HEK293T (cell line): ENCODE results near the gene CSTF3.

ENCODE experiments used
- CTCF ChIA-PET: fragments of 350-600 bp; formaldehyde crosslinking; extraction: SDS; loops from one replicate; lab custom pipeline; 2021; ENCODE audit warnings: antibody characterized with exemption, inconsistent platforms; lab: Yijun Ruan, JAX
- POLR2A ChIA-PET: fragments of 350-600 bp; formaldehyde crosslinking; extraction: SDS; loops from one replicate; lab custom pipeline; 2020; ENCODE audit warnings: antibody characterized with exemption, inconsistent platforms; lab: Yijun Ruan, JAX
- DNase-seq: peaks from one replicate; pipeline ENCODE4 v3.0.0; 2012; ENCODE audit warnings: mixed read lengths; ENCODE audit errors: extremely low spot score
- ARNT ChIP-seq: fragments of 450-650 bp; IDR thresholded peaks from 2 replicates; pipeline ENCODE4 v1.6.1; 2017; ENCODE audit warnings: mild to moderate bottlenecking
- BHLHE40 ChIP-seq: fragments of 450-650 bp; IDR thresholded peaks from 2 replicates; pipeline ENCODE4 v1.6.1; 2016; ENCODE audit warnings: mild to moderate bottlenecking, moderate library complexity, borderline replicate concordance
- CTBP1 ChIP-seq: fragments of 450-650 bp; IDR thresholded peaks from 2 replicates; pipeline ENCODE4 v1.6.1; 2016; ENCODE audit warnings: borderline replicate concordance
- ELF4 ChIP-seq: fragments of 450-650 bp; IDR thresholded peaks from 2 replicates; pipeline ENCODE4 v1.6.1; 2017; ENCODE audit warnings: antibody characterized with exemption
- FOXA1 ChIP-seq: fragments of 450-650 bp; IDR thresholded peaks from 2 replicates; pipeline ENCODE4 v1.6.1; 2016; ENCODE audit warnings: mild to moderate bottlenecking
- FOXK2 ChIP-seq: fragments of 450-650 bp; IDR thresholded peaks from 2 replicates; pipeline ENCODE4 v1.6.1; 2016; ENCODE audit warnings: mild to moderate bottlenecking
- FOXM1 ChIP-seq: fragments of 450-650 bp; IDR thresholded peaks from 2 replicates; pipeline ENCODE4 v1.6.1; 2017; ENCODE audit warnings: mild to moderate bottlenecking, borderline replicate concordance
- HDGF ChIP-seq: fragments of 450-650 bp; IDR thresholded peaks from 2 replicates; pipeline ENCODE4 v1.6.1; 2017; ENCODE audit warnings: antibody characterized with exemption, borderline replicate concordance
- L3MBTL2 ChIP-seq: fragments of 450-650 bp; conservative IDR thresholded peaks from 2 replicates; pipeline ENCODE4 v1.6.1; 2016; ENCODE audit warnings: mild to moderate bottlenecking
- LEF1 ChIP-seq: fragments of 450-650 bp; IDR thresholded peaks from 2 replicates; pipeline ENCODE4 v1.6.1; 2017; ENCODE audit warnings: mild to moderate bottlenecking, borderline replicate concordance
- NFRKB ChIP-seq: fragments of 450-650 bp; IDR thresholded peaks from 2 replicates; pipeline ENCODE4 v1.6.1; 2016; ENCODE audit warnings: mild to moderate bottlenecking, moderate library complexity
- PKNOX1 ChIP-seq: fragments of 450-650 bp; IDR thresholded peaks from 2 replicates; pipeline ENCODE4 v1.6.1; 2016
- SP1 ChIP-seq: fragments of 450-650 bp; IDR thresholded peaks from 2 replicates; pipeline ENCODE4 v1.6.1; 2017
- SUZ12 ChIP-seq: fragments of 450-650 bp; IDR thresholded peaks from 2 replicates; pipeline ENCODE4 v1.6.1; 2016; ENCODE audit warnings: mild to moderate bottlenecking
- TARDBP ChIP-seq: fragments of 450-650 bp; IDR thresholded peaks from 2 replicates; pipeline ENCODE4 v1.6.1; 2016
- ZNF384 ChIP-seq: fragments of 450-650 bp; IDR thresholded peaks from 2 replicates; pipeline ENCODE4 v1.6.1; 2016

Gene CSTF3

GRCh38 chr11:33072465-33072864 is 88.8 kb downstream of the CSTF3 start:
- CTCF ChIA-PET = interaction anchor here (0.5 to 1.1 kb wide), 2 partner anchors 11 to 104 kb away, joined by 3 to 4 read pairs; no protein-coding TSS in a partner anchor
- DNase-seq = no peak
- POLR2A ChIA-PET = no interaction called here
- TF ChIP-seq FOXK2 (no peak), TARDBP (no peak), L3MBTL2 (no peak), HDGF (no peak), NFRKB (no peak), SUZ12 (no peak), FOXA1 (no peak), SP1 (no peak), ZNF384 (no peak), ELF4 (no peak), FOXM1 (no peak), BHLHE40 (no peak), LEF1 (no peak), ARNT (no peak), PKNOX1 (no peak)

GRCh38 chr11:33068611-33069340 is 92.5 kb downstream of the CSTF3 start:
- TF ChIP-seq HDGF (no peak), SUZ12 (no peak), ARNT (no peak), SP1 (no peak), BHLHE40 (no peak), FOXA1 (no peak), NFRKB (no peak), PKNOX1 (no peak), ELF4 (no peak), FOXK2 (no peak), FOXM1 (no peak), L3MBTL2 (no peak), CTBP1 (no peak), TARDBP (no peak), ZNF384 (no peak), LEF1 (no peak)

GRCh38 chr11:33067294-33067693 is 94.0 kb downstream of the CSTF3 start:
- ChIA-PET CTCF (interaction anchor here (0.6 kb wide), 1 partner anchor 259 kb away, joined by 4 read pairs; no protein-coding TSS in a partner anchor), POLR2A (no interaction called here)
- TF ChIP-seq PKNOX1 (no peak), ZNF384 (no peak), NFRKB (no peak)
- no peak for DNase-seq

More at GRCh38 chr11:33068611-33069340, 92.5 kb downstream of the CSTF3 start:
- CTCF ChIA-PET = no interaction called here
- POLR2A ChIA-PET = no interaction called here
- DNase-seq = no peak

GRCh38 chr11:33065445-33066178 is 95.7 kb downstream of the CSTF3 start:
- ChIA-PET POLR2A (interaction anchor here (0.6 to 1.0 kb wide), 2 partner anchors 50 to 171 kb away, joined by 3 to 5 read pairs; partner anchors contain the start of gene DEPDC7), CTCF (interaction anchor here (0.6 to 1.8 kb wide), 12 partner anchors 10 to 604 kb away, joined by 3 to 5 read pairs (median 3); partner anchors contain the start of gene TCP11L1)
- TF ChIP-seq CTBP1 = no peak
- TF ChIP-seq HDGF = peak; percentile 13; the same call in 1 of the 2 replicates
- no peak for TF ChIP-seq TARDBP
- peak; percentile 84 for DNase-seq

- CTCF ChIA-PET = interaction anchor here (0.6 to 1.8 kb wide), 12 partner anchors 9 to 605 kb away, joined by 3 to 5 read pairs (median 3); partner anchors contain the start of gene TCP11L1
- POLR2A ChIA-PET = interaction anchor here (1.0 kb wide), 1 partner anchor 171 kb away, joined by 5 read pairs; no protein-coding TSS in a partner anchor
These were observed 96.4 kb downstream of the CSTF3 start for GRCh38 chr11:33064866-33065265.

More at GRCh38 chr11:33064866-33065265, 96.4 kb downstream of the CSTF3 start:
- no peak for TF ChIP-seq NFRKB
- TF ChIP-seq ZNF384 = no peak
- no peak for TF ChIP-seq FOXK2
- TF ChIP-seq L3MBTL2 = no peak
- TF ChIP-seq ELF4 = no peak
- TF ChIP-seq CTBP1 = no peak
- TF ChIP-seq FOXA1 = no peak
- TF ChIP-seq SUZ12 = no peak
- no peak for TF ChIP-seq FOXM1
- no peak for TF ChIP-seq HDGF
- TF ChIP-seq SP1 = no peak
- TF ChIP-seq ARNT = no peak
- TF ChIP-seq BHLHE40 = no peak
- no peak for TF ChIP-seq LEF1
- TF ChIP-seq TARDBP = no peak
- TF ChIP-seq PKNOX1 = no peak
- no peak for DNase-seq
